GM19324 (cell line): ENCODE measurements around the gene AHNAK2.
"Not testable (repeated sequence)": the region's sequence is repeated elsewhere in the genome, so short reads cannot be mapped to it uniquely, and the experiment has no call there.

ENCODE experiments used
- ATAC-seq: cut with Tn5 transposase; IDR thresholded peaks from one replicate; pipeline ENCODE4 v1.9.1; 2021; ENCODE audit warnings: mild to moderate bottlenecking, moderate library complexity; ENCODE audit not compliant: unreplicated experiment, low FRiP score

The AHNAK2 gene

GRCh38 chr14:104956290-104956890, 21.8 kb downstream of the AHNAK2 start:
- no peak for ATAC-seq

- ATAC-seq = no peak
Measured at GRCh38 chr14:104955396-104955770, 22.8 kb downstream of the AHNAK2 start.

GRCh38 chr14:104954746-104955395, 23.3 kb downstream of the AHNAK2 start:
- no peak for ATAC-seq

- no peak for ATAC-seq
Measured at GRCh38 chr14:104953896-104954656, 24.1 kb downstream of the AHNAK2 start.

GRCh38 chr14:104953097-104953496, 25.1 kb downstream of the AHNAK2 start:
- ATAC-seq = no peak

GRCh38 chr14:104951863-104952657, 26.1 kb downstream of the AHNAK2 start:
- not testable (repeated sequence) for ATAC-seq

GRCh38 chr14:104950701-104951100, 27.5 kb downstream of the AHNAK2 start:
- ATAC-seq = not testable (repeated sequence)

GRCh38 chr14:104950021-104950420, 28.2 kb downstream of the AHNAK2 start:
- no peak for ATAC-seq

- ATAC-seq = not testable (repeated sequence)
Measured at GRCh38 chr14:104949406-104949955, 28.7 kb downstream of the AHNAK2 start.

- ATAC-seq = no peak
Measured at GRCh38 chr14:104948736-104949031, 29.5 kb downstream of the AHNAK2 start.

GRCh38 chr14:104947881-104948735, 30.1 kb downstream of the AHNAK2 start:
- not testable (repeated sequence) for ATAC-seq

GRCh38 chr14:104947201-104947600, 31.0 kb downstream of the AHNAK2 start:
- ATAC-seq = not testable (repeated sequence)

- not testable (repeated sequence) for ATAC-seq
Measured at GRCh38 chr14:104945986-104946965, 31.9 kb downstream of the AHNAK2 start.

- ATAC-seq = not testable (repeated sequence)
Measured at GRCh38 chr14:104945266-104945665, 32.9 kb downstream of the AHNAK2 start.

GRCh38 chr14:104944436-104945205, 33.6 kb downstream of the AHNAK2 start:
- not testable (repeated sequence) for ATAC-seq

- ATAC-seq = not testable (repeated sequence)
Measured at GRCh38 chr14:104944016-104944308, 34.2 kb downstream of the AHNAK2 start.

- ATAC-seq = not testable (repeated sequence)
Measured at GRCh38 chr14:104943216-104944015, 34.8 kb downstream of the AHNAK2 start.
